Stimulated activated naive CD4-positive, alpha-beta T cell (primary cell): ENCODE data around the gene APOO.

Experiments
- DNase-seq, 6 experiments: peaks; one replicate each; lab custom pipeline; 2025; lab: John Stamatoyannopoulos, UW

APOO gene

GRCh38 chrX:23817979-23818336 lies 89.8 kb downstream of the APOO start:
- DNase-seq = no peak

- no peak for DNase-seq
These were observed 91.6 kb downstream of the APOO start for GRCh38 chrX:23816179-23816578.

- no peak for DNase-seq
These were observed 92.4 kb downstream of the APOO start for GRCh38 chrX:23815376-23815775.

GRCh38 chrX:23813808-23814207 lies 93.9 kb downstream of the APOO start:
- no peak for DNase-seq

DNA sequence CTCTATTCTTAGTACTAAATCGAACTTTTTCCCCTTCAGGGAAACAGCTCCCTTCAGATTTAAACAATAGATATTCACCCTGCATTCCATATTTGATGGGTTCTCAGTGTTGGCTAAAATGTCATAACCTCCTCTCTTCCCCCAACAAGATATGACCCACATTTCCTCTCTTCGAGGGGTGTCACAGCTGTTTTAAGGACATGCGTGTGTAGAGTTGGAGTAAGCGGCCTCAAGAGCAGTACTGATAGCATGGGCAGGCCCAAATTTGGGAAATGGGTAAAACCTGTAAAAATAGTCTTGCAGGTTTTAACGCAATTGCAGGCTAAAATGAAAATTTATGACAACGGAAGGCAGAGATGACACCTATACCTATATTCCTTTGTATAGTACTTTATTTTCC lies 96.1 kb downstream of the APOO start:
- DNase-seq = no peak

- no peak for DNase-seq
These were observed 96.6 kb downstream of the APOO start for GRCh38 chrX:23811108-23811651.

DNA sequence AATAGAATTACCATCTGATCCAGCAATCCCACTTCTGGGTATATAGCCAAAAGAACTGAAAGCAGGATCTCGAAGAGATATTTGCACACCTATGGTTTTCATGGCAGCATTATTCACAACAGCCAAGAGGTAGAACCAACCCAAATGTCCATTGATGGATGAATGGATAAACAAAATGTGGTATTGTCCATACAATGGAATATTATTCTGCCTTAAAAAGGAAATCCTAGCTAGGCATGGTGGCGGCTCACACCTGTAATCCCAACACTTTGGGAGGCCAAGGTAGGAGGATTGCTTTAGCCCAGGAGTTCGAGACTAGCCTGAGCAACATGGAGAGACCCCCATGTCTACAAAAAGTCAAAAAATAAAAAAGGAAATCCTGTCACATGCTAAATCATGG lies 97.5 kb downstream of the APOO start:
- DNase-seq = no peak

DNA sequence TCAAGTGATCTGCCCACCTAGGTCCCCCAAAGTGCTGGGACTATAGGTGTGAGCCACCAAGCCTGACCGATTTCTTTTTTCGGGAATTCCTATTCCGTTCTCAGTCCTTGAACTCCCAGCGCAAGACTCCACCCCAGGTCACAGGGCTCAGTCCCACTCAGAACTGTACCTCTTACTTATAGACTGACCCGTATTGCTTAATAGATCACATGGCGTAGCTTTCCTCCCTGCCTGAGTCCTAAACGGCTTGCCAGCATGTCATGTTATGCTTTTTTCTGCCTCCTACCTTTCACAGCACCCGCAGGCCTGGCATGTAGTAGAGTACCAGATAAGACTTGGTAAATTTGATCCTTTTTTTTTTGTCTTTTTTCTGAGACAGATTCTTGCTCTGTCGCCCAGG lies 102.3 kb downstream of the APOO start:
- DNase-seq = no peak

DNA sequence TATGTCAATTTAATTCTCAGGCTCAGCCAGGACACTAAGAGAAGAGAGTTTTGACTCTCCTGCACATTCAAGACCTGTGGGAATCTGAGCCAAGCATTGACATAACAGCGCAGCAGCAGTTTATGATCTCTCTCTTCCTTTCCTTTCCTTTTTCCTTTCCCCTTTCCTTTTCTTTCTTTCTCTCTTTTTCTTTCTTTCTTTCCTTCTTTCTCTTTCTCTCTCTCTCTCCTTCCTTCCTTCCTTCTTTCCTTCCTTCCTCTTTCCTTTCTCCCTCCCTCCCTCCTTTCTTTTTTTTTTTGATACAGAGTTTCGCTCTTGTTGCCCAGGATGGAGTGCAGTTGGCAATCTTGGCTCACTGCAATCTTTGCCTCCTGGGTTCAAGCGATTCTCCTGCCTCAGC lies 103.2 kb downstream of the APOO start:
- DNase-seq = no peak

- DNase-seq = no peak
These were observed 103.8 kb downstream of the APOO start for GRCh38 chrX:23803931-23804381.

DNA sequence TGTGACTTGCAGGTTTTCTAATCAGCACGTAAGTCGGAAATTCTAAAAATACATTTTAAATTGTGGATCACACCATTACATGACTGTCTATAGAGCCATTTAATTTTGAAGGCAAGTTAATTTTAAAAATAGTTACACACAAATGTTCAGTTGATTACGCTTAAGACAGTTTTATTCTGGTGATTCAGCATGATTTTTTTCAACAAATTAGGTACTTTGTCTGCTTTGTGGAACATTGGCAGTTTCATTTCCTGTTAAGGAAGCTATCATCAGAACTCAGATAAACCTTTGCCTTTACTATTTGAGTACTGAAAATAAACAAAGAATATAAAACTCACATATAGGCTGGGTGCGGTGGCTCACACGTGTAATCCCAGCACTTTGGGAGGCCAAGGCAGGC lies 105.3 kb downstream of the APOO start:
- DNase-seq = no peak

- DNase-seq = no peak
These were observed 108.2 kb downstream of the APOO start for GRCh38 chrX:23799469-23800065.

- no peak for DNase-seq
These were observed 110.2 kb downstream of the APOO start for GRCh38 chrX:23797371-23798128.

- DNase-seq = no peak
These were observed 112.5 kb downstream of the APOO start for GRCh38 chrX:23795221-23795620.

- no peak for DNase-seq
These were observed 114.7 kb downstream of the APOO start for GRCh38 chrX:23792861-23793553.

- DNase-seq = no peak
These were observed 117.6 kb downstream of the APOO start for GRCh38 chrX:23790155-23790497.

GRCh38 chrX:23789386-23790154 lies 118.2 kb downstream of the APOO start:
- DNase-seq = no peak

- DNase-seq = no peak
These were observed 118.8 kb downstream of the APOO start for GRCh38 chrX:23788946-23789345.

GRCh38 chrX:23788521-23788920 lies 119.2 kb downstream of the APOO start:
- DNase-seq = no peak

DNA sequence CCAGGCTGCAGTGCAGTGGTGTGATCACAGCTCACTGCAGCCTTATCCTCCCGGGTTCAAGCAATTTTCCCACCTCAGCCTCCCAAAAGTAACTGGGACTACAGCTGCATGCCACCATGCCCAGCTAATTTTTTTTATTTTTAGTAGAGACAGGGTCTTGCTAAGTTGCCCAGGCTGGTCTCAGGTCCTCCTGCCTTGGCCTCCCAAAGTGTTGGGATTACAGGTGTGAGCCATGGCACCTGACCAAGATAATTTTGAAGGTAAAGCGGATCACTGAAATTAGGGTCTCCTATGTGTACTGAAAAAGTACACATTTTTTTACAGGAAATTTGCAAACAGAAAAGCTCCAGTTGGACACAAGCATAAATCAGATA lies 120.0 kb downstream of the APOO start:
- DNase-seq = no peak

DNA sequence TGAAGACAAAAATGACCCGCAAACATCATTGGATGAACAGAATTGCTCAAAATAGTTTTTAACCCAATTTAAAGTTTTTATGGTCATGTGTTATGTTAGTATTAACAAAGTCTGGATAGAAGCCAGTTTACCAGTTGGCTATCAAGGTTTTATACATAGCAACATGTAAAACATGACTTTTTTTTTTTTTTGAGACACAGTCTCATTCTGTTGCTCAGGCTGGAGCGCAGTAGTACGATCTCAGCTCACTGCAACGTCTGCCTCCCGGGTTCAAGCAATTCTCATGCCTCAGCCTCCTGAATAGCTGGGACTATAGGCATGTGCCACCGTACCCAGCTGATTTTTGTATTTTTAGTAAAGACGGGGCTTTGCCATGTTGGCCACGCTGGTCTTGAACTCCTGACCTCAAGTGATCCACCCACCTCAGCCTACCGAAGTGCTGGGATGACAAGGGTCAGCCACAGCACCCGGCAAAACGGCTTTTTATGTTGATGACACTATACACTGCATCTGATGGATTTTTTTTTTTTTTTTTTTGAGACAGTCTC lies 121.4 kb downstream of the APOO start:
- no peak for DNase-seq

DNA sequence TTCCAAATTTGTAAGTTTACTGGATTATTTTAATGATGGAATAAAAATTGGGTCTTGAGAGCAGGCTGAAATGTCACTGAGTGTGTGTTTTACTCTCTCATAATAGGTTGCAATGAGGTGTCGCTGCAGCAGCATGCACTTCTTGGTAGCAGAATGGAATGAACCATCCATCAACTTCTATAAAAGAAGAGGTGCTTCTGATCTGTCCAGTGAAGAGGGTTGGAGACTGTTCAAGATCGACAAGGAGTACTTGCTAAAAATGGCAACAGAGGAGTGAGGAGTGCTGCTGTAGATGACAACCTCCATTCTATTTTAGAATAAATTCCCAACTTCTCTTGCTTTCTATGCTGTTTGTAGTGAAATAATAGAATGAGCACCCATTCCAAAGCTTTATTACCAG lies 122.2 kb downstream of the APOO start:
- DNase-seq = no peak
